ENCODE results near the gene PPOX.

- no peak for TF ChIP-seq CTCF (IDR thresholded peaks at IDR 0.05; ENCODE audit: insufficient read depth, low read length, poor library complexity, severe bottlenecking)
- TF ChIP-seq EZH2phosphoT487 (conservative IDR thresholded peaks at IDR 0.05; ENCODE audit: low read length) = no peak
These were observed 28.3 kb upstream of the PPOX start for GRCh38 chr1:161137881-161138280.
